ENCODE measurements around the gene ERF.
A peak's percentile ranks its signal among the peaks of the same experiment; 100 is the strongest.
"Not testable (repeated sequence)": the region's sequence is repeated elsewhere in the genome, so short reads cannot be mapped to it uniquely, and the experiment has no call there.

The ERF gene

DNA sequence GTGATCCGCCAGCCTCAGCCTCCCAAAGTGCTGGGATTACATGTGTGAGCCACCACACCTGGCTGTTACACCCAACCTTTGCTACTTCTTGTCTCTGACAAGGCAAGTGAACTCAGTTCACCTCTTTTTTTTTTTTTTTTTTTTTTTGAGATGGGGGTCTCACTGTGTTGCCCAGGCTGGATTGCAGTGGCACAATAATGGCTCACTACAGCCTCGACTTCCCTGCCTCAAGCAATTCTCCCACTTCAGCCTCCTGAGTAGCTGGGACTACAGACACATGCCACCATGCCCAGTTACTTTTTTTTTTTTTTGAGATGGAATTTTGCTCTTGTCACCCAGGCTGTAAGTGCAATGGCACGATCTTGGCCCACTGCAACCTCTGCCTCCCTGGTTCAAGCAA is 2.9 kb upstream of the ERF start:
- not testable (repeated sequence) for H3K36me3 ChIP-seq (replicated peaks in 1 of 2; ENCODE audit: control insufficient read depth in 2 of 2, insufficient read depth in 2 of 2, low read length in 2 of 2); H3K14ac ChIP-seq (ENCODE audit: low read length); H3K4me2 ChIP-seq (ENCODE audit: insufficient read depth, low read length, poor library complexity, severe bottlenecking); H3K4me3 ChIP-seq (ENCODE audit: low read length in 2 of 2); H2BK15ac ChIP-seq (ENCODE audit: low read length); H4K8ac ChIP-seq (ENCODE audit: low read depth, low read length); H2BK12ac ChIP-seq (ENCODE audit: low read length); DNase-seq (ENCODE audit: low spot score); H2AFZ ChIP-seq (ENCODE audit: low read length); H2AK5ac ChIP-seq (ENCODE audit: low read depth, low read length); H3K9ac ChIP-seq (ENCODE audit: low read depth, low read length, poor library complexity); H3K27me3 ChIP-seq (ENCODE audit: control insufficient read depth in 3 of 3, insufficient read depth in 3 of 3, low read depth in 1 of 3, low read length in 3 of 3); H3K27ac ChIP-seq (replicated peaks; ENCODE audit: low read length); H3K4ac ChIP-seq (ENCODE audit: low read length); H3K23ac ChIP-seq (ENCODE audit: low read depth, low read length, poor library complexity); H4K91ac ChIP-seq (ENCODE audit: low read depth, low read length, poor library complexity); H3K9me3 ChIP-seq (replicated peaks in 1 of 2; ENCODE audit: control insufficient read depth in 2 of 2, insufficient read depth in 1 of 2, low read depth in 1 of 2, low read length in 2 of 2); H2BK5ac ChIP-seq (ENCODE audit: low read length); H2BK120ac ChIP-seq (ENCODE audit: low read depth, low read length); H3K18ac ChIP-seq (ENCODE audit: low read length); H3K79me1 ChIP-seq (ENCODE audit: low read depth, low read length)
- H3K4me1 ChIP-seq (ENCODE audit: control insufficient read depth in 2 of 2, insufficient read depth in 1 of 2, low read depth in 1 of 2, low read length in 2 of 2): peaks cover 6 to 12% of the 10 kb centered on the region in 2 donors
- WGBS, 2 donors (ENCODE audit: extremely low coverage in 2 of 2, insufficient read length in 2 of 2, insufficient replicate concordance in 1 of 2): no CpG with 5 or more reads among the region's 3 CpGs

DNA sequence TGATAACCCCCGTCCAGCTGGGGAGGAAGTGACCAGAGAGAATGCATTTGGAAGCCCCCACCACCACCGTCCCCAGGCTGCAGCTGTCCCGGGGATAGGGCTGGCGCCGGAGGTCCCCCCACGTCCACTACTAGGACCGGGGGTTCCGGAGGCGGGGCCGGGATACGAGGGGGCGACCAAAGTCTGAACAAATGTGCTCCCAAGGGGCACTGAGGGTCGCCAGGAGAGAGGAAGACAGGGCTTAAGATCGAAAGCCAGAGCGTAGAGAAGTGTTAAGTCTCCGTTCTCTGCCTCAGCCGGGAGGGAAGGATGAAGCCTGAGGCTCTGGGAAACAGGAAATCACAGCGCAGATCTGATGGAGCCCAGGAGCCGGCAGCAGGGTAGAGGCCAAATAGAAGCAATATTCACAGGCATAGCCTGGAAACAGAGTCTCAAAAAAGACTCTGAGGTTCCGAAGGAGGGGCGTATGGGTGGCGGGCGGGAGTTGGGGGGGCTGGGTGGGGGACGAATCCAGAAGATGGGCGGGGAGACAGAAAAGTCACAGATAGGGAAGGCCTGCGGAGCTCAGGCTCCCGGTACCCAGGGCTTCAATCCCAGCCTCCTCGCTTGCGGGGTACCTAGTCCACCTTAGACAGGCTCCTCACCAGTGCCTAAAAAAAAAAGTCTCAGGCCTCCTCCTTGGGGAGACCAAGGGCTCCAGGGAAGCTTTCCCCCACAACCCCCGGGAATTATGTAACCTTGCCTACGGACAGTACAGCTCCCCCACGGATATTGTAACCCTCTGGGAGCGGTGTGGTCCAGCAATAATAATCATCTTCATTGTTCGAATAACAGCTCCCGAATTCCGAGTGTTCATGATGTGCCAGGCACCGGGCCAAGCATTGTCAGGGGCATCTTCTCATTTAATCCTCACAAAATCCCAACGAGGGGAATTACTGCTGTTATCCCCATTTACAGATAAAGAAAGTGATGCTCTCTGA is 1.1 kb upstream of the ERF start:
- Histone ChIP-seq H2BK120ac (ENCODE audit: low read depth, low read length) (peak overlapping the region; percentile 89), H3K4me3 (ENCODE audit: low read length in 2 of 2) (peak overlapping the region; percentile 68 to 94), H2BK15ac (ENCODE audit: low read length) (peak overlapping the region; percentile 87), H3K14ac (ENCODE audit: low read length) (no peak overlapping the region), H3K27ac (replicated peaks; ENCODE audit: low read length) (peak overlapping the region; percentile 85), H3K27me3 (ENCODE audit: control insufficient read depth in 3 of 3, insufficient read depth in 3 of 3, low read depth in 1 of 3, low read length in 3 of 3) (no peaks in the 10 kb centered on the region), H3K23ac (ENCODE audit: low read depth, low read length, poor library complexity) (no peak overlapping the region), H3K9ac (ENCODE audit: low read depth, low read length, poor library complexity) (peak overlapping the region; percentile 80), H4K91ac (ENCODE audit: low read depth, low read length, poor library complexity) (no peak overlapping the region), H3K79me1 (ENCODE audit: low read depth, low read length) (peaks cover 16% of the 10 kb centered on the region), H3K4me1 (ENCODE audit: control insufficient read depth in 2 of 2, insufficient read depth in 1 of 2, low read depth in 1 of 2, low read length in 2 of 2) (peaks cover 19 to 25% of the 10 kb centered on the region in 2 donors), H2BK12ac (ENCODE audit: low read length) (no peak overlapping the region), H3K36me3 (replicated peaks in 1 of 2; ENCODE audit: control insufficient read depth in 2 of 2, insufficient read depth in 2 of 2, low read length in 2 of 2) (peaks cover 0 to 5% of the 10 kb centered on the region in 2 donors), H3K4me2 (ENCODE audit: insufficient read depth, low read length, poor library complexity, severe bottlenecking) (peak overlapping the region; percentile 71), H2BK5ac (ENCODE audit: low read length) (peak overlapping the region; percentile 89), H4K8ac (ENCODE audit: low read depth, low read length) (no peak overlapping the region), H3K18ac (ENCODE audit: low read length) (peak overlapping the region; percentile 99), H2AK5ac (ENCODE audit: low read depth, low read length) (peak overlapping the region; percentile 88), H3K9me3 (replicated peaks in 1 of 2; ENCODE audit: control insufficient read depth in 2 of 2, insufficient read depth in 1 of 2, low read depth in 1 of 2, low read length in 2 of 2) (no peaks in the 10 kb centered on the region), H2AFZ (ENCODE audit: low read length) (peak overlapping the region; percentile 89), H3K4ac (ENCODE audit: low read length) (peak overlapping the region; percentile 41)
- peak; percentile 67 for DNase-seq (ENCODE audit: low spot score)
- WGBS, 2 donors (ENCODE audit: extremely low coverage in 2 of 2, insufficient read length in 2 of 2, insufficient replicate concordance in 1 of 2): no CpG with 5 or more reads among the region's 38 CpGs

DNA sequence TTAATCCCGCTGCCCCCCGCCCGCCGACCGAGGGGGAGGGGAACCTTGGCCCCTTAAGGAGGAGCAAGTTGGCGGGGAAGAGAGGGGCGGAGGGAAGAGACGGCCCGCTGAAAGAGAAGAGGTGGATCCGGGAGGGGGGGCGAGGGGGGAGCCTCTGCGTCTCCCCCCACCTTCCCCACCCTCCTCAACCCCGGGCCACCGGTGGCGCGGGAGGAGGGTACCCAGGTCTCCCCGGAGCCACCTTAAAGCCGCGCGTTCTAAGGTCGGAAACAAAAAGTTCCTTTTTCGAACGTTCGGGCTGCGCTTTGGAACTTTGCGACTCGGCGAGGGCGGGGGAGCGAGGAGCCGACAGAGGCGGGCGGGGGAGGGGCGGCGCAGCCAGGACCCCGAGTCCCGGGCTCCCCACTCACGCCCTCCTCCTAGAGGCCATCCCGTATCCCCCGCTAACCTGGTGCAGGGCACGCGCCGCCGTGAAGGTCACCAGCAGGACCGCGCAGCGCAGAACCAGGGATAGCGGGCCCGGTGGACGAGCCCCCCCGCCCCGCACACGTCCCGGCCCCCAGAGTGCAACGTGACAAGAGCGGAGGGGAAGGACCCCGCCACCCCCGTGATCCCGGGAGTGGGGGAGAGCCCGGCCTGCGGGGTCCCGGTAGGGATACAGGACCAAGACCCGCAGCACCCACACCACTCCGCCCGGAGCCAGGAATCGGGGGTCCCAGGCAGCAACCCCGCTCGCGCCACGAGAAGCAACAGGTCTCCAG is 659 bp downstream of the ERF start:
- H3K9ac ChIP-seq (ENCODE audit: low read depth, low read length, poor library complexity): peak overlapping the region; percentile 99
- peak overlapping the region; percentile 76 for H3K4ac ChIP-seq (ENCODE audit: low read length)
- no CpG with 5 or more reads among the region's 70 CpGs for WGBS, 2 donors (ENCODE audit: extremely low coverage in 2 of 2, insufficient read length in 2 of 2, insufficient replicate concordance in 1 of 2)
- H3K4me3 ChIP-seq (ENCODE audit: low read length in 2 of 2): peak overlapping the region; percentile 94 to 95
- H4K8ac ChIP-seq (ENCODE audit: low read depth, low read length): no peak overlapping the region
- peaks cover 19 to 25% of the 10 kb centered on the region in 2 donors for H3K4me1 ChIP-seq (ENCODE audit: control insufficient read depth in 2 of 2, insufficient read depth in 1 of 2, low read depth in 1 of 2, low read length in 2 of 2)
- peak; percentile 79 for DNase-seq (ENCODE audit: low spot score)
- peak overlapping the region; percentile 49 for H3K4me2 ChIP-seq (ENCODE audit: insufficient read depth, low read length, poor library complexity, severe bottlenecking)
- peak overlapping the region; percentile 82 for H3K14ac ChIP-seq (ENCODE audit: low read length)
- H3K23ac ChIP-seq (ENCODE audit: low read depth, low read length, poor library complexity): peak overlapping the region; percentile 99
- peak overlapping the region; percentile 99 for H2BK15ac ChIP-seq (ENCODE audit: low read length)
- H2BK12ac ChIP-seq (ENCODE audit: low read length): no peak overlapping the region
- peak overlapping the region; percentile 100 for H2BK5ac ChIP-seq (ENCODE audit: low read length)
- peak overlapping the region; percentile 98 for H3K18ac ChIP-seq (ENCODE audit: low read length)
- H2BK120ac ChIP-seq (ENCODE audit: low read depth, low read length): peak overlapping the region; percentile 91
- H3K27me3 ChIP-seq (ENCODE audit: control insufficient read depth in 3 of 3, insufficient read depth in 3 of 3, low read depth in 1 of 3, low read length in 3 of 3): no peaks in the 10 kb centered on the region
- peak overlapping the region; percentile 90 for H2AK5ac ChIP-seq (ENCODE audit: low read depth, low read length)
- peaks cover 29% of the 10 kb centered on the region for H3K79me1 ChIP-seq (ENCODE audit: low read depth, low read length)
- H3K9me3 ChIP-seq (replicated peaks in 1 of 2; ENCODE audit: control insufficient read depth in 2 of 2, insufficient read depth in 1 of 2, low read depth in 1 of 2, low read length in 2 of 2): no peaks in the 10 kb centered on the region
- H4K91ac ChIP-seq (ENCODE audit: low read depth, low read length, poor library complexity): no peak overlapping the region
- peaks cover 12 to 22% of the 10 kb centered on the region in 2 donors for H3K36me3 ChIP-seq (replicated peaks in 1 of 2; ENCODE audit: control insufficient read depth in 2 of 2, insufficient read depth in 2 of 2, low read length in 2 of 2)
- peak overlapping the region; percentile 96 for H3K27ac ChIP-seq (replicated peaks; ENCODE audit: low read length)
- peak overlapping the region; percentile 84 for H2AFZ ChIP-seq (ENCODE audit: low read length)

Measured in neuronal stem cell (in vitro differentiated cells).